HG02763 (cell line): ENCODE results near the gene MED16.
"Not testable (repeated sequence)": the region's sequence is repeated elsewhere in the genome, so short reads cannot be mapped to it uniquely, and the experiment has no call there.

Experiments used
- ATAC-seq: cut with Tn5 transposase; IDR thresholded peaks from one replicate; pipeline ENCODE4 v1.9.1; 2021; ENCODE audit warnings: mild to moderate bottlenecking, moderate library complexity; ENCODE audit not compliant: unreplicated experiment

Gene MED16

DNA sequence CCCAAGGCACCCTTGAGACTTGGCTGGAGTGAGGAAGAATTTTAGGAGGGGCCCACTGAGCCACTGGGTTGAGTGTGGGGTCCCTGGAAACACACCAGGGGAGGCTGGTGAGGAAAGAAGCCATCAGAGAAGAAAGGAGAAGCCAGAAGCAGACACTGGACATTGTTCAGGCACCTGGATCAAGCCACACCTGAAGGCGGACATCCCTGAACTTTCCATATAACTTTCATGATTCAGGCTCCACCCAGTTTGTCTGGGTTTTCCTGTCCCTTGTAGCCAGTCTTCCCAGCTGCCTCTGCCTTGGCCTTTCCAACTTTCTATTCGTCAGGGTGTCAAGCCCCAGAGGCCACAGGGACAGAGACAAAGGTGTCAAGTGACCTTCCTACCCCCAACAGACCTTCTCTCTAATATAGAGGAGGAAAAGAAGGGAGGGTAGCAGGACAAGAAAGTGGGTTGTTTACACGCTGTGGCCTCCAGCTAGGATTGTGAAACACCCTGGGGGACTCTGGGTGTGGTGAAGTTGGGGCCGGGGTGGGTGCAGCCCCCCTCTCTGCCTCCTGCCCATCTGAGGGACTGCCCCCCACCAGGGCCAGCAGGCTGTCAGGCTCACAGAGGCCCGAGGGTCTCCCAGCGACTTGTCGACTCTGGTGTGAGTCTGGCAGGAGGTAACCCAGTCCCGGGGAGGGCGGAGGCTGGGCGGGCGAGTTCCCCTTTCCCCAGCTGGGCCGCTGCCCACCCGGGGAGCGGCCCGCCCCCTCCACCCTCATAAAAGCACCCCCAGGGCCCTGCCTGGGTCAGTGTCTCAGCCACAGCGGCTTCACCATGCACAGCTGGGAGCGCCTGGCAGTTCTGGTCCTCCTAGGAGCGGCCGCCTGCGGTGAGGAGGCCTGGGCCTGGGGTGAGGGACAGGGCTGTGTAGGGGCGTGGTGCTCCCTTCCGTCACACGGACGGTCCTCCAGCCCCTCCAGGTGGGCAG lies 33.8 kb downstream of the MED16 start, which contains the start of gene CFD:
Gene CFD, plus strand, starts transcription at position 797 of the 976 bp plus-strand sequence. Its CDS starts 26 bp downstream, at position 823.
- ATAC-seq = no peak

DNA sequence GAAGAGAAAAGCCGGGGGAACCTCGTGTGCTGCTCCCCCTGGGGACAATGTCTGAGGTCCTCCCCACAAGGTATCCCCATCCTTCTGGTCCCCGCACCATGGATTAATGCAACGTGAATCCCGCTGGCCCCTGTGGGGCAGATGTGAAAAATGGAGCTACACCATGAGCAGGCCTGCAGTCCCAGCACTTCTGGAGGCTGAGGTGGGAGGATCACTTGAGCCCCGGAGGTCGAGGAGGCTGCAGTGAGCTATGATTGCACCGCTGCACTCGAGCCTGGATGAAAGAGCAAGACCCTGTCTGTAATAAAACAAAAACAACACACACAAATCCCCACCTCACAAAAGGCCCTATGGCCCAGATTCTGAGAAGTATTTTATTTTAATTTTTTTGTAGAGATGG lies 34.7 kb downstream of the MED16 start:
- no peak for ATAC-seq

DNA sequence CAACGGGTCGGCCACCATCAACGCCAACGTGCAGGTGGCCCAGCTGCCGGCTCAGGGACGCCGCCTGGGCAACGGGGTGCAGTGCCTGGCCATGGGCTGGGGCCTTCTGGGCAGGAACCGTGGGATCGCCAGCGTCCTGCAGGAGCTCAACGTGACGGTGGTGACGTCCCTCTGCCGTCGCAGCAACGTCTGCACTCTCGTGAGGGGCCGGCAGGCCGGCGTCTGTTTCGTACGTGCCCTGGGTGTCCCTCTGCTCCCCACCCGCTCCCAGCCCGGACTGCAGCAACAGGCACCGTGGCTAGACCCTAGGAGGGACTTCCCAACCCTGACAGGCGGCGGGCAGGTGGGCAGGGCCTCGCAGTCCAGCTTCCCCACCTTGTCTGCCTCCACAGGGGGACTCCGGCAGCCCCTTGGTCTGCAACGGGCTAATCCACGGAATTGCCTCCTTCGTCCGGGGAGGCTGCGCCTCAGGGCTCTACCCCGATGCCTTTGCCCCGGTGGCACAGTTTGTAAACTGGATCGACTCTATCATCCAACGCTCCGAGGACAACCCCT lies 37.3 kb downstream of the MED16 start:
- ATAC-seq = no peak

DNA sequence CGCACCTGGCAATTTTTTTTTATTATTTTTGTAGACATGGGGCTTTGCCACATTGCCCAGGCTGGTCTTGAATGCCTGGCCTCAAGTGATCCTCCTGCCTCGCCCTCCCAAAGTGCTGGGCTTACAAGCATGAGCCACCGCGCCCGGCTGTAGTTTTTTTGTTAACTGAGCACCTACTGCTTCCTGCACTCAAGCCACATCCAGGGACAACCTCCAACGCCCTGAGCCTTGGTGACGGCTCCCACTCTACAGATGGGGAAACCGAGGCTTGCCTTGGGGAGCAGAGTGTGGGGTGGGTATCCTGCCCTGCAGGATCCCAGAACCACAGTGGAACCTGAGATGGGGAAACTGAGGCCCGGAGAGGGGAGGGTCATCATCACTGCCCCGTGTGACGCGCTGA lies 37.8 kb downstream of the MED16 start:
- no peak for ATAC-seq

DNA sequence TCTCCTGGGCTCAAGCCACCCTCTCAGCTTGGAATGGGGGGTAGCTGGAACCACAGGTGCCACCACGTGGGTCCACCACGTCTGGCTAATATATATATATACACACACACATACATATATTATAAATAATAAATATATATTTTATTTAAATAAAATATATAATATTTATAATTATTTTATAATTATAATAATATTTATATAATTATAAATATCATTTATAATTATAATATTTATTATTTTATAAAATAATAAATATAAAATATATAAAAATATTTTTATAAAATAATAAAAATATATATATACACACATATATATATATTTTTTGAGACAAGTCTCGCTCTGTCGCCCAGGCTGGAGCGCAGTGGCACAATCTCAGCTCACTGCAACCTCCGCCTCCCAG lies 38.4 kb downstream of the MED16 start:
- no peak for ATAC-seq

DNA sequence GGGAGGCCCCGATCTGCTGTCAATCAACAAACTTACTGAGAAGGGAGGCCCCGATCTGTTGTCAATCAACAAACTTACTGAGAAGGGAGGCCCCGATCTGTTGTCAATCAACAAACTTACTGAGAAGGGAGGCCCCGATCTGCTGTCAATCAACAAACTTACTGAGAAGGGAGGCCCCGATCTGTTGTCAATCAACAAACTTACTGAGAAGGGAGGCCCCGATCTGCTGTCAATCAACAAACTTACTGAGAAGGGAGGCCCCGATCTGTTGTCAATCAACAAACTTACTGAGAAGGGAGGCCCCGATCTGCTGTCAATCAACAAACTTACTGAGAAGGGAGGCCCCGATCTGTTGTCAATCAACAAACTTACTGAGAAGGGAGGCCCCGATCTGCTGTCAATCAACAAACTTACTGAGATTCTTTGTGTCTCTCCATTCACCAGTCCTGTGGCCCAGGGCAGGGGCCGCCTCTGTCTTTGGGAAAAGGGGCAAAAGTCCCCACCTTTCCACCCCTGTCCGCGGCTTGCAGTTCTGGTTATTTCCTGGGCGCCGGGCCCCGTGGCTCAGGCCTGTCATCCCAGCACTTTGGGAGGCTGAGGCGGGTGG lies 39.3 kb downstream of the MED16 start:
- ATAC-seq = not testable (repeated sequence)

DNA sequence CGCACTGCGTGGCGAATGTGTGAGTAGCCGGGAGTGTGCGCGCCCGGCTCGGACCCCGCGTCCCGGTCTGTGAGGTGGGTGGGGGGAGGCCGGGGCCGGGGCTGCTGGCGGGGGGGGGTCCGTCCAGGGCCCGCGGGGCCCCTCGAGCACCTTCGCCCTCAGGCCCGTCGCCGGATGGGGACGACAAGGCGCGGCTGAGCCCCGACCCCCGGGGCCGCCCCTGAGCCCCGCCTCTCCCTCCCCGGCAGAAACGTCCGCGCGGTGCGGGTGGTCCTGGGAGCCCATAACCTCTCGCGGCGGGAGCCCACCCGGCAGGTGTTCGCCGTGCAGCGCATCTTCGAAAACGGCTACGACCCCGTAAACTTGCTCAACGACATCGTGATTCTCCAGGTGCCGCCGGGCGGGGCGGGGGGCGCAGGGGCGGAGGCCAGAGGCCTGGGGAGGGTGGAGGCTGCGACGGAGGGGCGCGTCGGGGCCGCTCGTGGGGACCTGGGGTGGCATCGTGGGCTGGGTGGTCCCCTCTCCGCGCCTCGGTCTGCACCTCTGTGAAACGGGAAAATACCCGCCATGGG lies 39.9 kb downstream of the MED16 start:
- ATAC-seq = no peak

DNA sequence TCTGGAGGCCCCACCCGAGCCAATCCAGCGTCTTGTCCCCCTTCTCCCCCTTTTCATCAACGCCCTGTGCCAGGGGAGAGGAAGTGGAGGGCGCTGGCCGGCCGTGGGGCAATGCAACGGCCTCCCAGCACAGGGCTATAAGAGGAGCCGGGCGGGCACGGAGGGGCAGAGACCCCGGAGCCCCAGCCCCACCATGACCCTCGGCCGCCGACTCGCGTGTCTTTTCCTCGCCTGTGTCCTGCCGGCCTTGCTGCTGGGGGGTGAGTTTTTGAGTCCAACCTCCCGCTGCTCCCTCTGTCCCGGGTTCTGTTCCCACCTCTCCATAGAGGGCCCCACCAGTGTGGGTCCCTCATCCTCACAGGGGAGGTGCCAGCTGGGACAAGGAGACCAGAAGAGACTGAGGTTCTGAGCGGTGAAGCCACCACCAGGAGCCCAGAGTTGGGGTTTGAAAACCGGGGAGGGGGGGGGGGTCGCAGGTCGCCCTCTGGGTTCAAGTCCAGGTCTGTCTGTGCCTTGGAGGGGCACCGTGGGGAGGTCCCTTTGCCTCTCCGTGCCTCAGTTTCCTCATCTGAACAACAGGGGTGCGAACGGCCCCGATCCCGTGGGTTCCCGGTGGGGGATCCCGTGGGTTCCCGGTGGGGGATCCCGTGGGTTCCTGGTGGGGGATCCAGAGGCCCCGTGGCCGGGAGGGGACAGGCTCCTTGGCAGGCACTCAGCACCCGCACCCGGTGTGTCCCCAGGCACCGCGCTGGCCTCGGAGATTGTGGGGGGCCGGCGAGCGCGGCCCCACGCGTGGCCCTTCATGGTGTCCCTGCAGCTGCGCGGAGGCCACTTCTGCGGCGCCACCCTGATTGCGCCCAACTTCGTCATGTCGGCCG lies 40.6 kb downstream of the MED16 start, which contains the start of gene ELANE:
Gene ELANE, plus strand, starts transcription at position 168 of the 878 bp plus-strand sequence. Its CDS starts 26 bp downstream, at position 194.
- no peak for ATAC-seq

DNA sequence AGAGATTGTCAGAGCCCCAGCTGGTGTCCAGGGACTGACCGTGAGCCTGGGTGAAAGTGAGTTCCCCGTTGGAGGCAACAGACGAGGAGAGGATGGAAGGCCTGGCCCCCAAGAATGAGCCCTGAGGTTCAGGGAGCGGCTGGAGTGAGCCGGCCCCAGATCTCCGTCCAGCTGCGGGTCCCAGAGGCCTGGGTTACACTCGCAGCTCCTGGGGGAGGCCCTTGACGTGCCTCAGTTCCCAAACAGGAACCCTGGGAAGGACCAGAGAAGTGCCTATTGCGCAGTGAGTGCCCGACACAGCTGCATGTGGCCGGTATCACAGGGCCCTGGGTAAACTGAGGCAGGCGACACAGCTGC lies 42.0 kb downstream of the MED16 start:
- no peak for ATAC-seq

DNA sequence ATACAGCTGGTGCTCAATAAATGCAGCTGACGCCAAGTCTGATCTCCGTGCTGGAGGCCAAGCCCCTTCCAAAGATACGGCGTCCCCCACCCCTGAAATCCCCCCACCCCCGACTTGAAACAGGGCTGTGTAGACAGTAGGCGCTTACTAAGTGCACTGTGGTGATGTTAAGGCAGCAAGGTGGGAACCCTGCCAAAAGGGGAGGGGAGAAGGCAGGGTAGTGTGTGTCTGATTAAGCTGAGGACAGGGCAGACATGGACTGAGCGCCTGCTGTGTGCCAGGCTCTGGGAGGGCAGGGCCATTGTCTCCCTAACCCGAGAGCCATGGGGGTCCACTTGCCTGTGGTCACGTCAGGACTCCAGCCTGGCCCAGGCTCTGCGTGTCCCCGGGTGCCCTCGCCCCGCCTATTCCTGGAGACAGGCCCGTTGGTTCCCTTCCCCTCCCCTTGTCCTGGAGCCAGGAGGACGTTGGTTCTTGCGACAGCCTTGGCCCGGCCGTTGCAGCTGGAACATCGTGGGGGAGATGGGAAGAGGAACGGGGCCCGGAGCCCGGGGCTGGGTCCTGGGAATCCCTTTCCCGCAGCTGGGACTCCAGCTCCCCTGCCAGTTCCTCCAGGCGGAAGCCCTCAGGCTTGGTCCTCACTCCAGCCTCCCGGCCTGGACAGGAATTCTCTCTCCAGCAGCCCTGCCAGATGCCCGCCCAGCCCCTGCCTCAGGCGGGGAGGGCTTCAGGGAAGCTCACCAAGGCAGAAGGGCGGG lies 42.6 kb downstream of the MED16 start:
- ATAC-seq = no peak

DNA sequence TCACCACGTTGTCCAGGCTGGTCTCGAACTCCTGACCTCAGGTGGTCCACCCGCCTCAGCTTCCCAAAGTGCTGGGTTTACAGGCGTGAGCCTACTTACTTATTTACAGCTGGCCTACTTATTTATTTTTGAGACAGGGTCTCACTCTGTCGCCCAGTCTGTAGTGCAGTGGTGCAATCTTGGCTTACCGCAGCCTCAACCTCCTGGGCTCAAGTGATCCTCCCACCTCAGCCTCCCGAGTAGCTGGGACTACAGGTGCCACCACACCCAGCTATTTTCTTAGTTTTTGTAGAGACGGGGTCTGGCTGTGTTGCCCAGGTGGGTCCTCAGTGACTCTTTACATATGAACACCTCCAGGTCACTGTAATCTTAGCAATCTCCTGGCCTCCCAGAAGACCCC lies 43.8 kb downstream of the MED16 start:
- not testable (repeated sequence) for ATAC-seq

DNA sequence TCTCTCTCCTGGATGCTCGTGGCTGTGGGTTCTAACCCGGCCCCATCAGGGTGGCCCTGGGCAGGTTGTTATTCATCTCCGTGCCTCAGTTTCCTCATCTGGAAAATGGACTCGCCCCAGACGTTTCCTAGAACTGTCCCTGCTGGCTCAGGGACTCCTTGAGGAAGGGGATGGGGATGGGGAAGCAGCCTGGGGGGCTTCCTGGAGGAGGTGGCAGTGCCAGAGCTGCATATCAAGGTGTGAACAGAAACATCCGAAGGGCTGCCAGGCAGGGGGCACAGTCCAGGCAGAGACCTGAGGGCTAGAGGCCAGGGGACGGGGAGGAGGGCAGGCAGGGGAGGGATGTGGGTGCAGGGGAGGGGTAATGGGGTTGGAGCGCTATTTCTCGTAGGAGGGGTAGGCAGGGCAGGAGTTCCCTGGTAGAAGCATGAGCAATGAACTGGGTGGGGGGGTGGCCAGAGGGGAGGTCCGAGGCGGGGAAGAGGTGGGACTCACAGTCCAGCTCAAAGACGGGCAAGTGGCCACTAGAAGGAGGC lies 44.5 kb downstream of the MED16 start:
- no peak for ATAC-seq

DNA sequence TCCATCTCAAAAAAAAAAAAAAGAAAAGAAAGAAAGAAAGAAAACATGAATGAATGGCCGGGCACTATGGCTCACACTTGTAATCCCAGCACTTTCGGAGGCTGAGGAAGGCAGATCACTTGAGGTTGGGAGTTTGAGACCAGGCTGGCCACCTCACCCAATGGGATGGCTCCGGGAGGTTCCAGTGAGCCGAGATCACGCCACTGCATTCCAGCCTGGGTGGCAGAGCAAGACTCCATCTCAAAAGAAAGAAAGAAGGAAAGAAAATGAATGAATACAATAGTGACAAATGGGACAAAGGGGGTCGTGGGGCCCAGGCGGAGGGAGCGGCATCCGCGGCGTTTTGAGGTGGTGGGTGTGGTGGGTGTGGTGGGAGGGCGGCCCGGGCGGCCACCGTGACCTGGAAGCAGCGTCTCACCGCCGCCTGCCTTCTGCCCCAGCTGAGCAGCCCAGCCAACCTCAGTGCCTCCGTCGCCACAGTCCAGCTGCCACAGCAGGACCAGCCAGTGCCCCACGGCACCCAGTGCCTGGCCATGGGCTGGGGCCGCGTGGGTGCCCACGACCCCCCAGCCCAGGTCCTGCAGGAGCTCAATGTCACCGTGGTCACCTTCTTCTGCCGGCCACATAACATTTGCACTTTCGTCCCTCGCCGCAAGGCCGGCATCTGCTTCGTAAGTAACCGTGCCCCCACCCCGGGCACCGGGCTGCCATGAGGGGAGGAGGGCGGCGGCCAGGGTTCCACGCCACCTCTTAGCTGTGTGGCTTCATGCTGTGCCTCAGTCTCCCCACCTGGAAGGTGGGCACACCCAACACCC lies 47.1 kb downstream of the MED16 start:
- no peak for ATAC-seq

DNA sequence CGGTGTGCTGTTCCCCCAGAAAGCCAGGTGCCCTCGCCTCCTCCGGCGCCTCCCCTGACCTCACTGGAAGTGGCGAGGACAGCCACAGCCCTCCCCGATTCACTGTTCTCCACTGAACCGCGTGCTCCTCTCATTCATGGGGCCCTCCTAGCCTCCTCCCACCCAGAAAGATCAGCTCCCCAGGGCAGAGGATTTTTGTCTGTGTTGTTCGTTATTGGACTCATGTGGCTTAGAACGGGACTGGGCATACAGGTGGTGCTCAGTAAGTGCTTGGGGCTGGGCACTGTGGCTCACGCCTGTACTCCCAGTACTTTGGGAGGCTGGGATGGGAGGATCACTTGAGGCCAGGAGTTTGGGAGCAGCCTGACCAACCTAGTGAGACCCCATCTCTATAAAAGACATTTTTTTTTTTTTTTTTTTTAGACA lies 48.4 kb downstream of the MED16 start:
- no peak for ATAC-seq

DNA sequence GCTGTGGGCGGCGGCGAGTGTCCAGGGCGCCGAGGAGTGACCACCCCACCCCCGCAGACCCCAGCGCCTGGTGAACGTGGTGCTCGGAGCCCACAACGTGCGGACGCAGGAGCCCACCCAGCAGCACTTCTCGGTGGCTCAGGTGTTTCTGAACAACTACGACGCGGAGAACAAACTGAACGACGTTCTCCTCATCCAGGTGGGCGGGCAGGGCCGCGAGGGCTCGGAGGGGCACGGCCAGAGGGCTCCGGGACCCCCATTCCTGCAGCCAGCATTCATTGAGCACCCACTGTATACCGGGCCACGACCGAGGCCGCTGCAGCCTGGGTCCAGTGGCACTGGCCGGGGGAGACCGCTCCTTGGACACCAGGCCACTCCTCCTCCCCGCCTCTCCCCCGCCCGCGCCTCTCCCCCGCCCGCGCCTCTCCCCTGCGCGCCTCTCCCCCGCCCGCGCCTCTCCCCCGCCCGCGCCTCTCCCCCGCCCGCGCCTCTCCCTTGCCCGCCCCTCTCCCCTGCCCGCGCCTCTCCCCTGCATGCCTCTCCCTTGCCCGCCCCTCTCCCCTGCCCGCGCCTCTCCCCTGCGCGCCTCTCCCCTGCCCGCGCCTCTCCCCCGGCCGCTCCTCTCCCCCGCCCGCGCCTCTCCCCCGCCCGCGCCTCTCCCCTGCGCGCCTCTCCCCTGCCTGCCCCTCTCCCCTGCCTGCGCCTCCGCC lies 49.0 kb downstream of the MED16 start:
- no peak for ATAC-seq

DNA sequence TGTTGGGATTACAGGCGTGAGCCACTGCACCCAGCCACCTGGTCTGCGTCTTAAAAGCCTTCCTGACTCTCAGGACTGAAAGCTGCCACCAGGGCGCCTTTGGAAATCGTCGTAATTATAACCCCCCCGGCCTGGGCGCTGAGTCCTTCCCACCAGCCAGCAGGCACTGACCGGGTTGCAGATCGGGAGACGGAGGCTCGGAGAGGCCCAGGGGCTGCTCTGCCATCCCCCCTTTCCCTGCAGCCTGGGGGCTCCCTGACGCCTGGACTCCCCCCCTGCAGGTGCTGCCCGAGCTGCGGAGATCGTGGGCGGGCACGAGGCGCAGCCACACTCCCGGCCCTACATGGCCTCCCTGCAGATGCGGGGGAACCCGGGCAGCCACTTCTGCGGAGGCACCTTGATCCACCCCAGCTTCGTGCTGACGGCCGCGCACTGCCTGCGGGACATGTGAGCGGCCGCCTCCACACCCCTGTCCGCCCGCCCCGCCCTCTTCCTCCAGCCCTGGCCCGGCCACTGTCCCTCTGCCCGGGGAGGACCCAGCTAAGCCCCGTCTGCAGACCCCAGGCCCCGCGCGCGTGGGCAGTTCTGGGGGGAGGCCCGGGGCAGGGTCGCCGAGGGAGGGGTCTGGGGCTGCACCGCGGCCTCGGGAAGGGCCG lies 49.7 kb downstream of the MED16 start:
- ATAC-seq = no peak

DNA sequence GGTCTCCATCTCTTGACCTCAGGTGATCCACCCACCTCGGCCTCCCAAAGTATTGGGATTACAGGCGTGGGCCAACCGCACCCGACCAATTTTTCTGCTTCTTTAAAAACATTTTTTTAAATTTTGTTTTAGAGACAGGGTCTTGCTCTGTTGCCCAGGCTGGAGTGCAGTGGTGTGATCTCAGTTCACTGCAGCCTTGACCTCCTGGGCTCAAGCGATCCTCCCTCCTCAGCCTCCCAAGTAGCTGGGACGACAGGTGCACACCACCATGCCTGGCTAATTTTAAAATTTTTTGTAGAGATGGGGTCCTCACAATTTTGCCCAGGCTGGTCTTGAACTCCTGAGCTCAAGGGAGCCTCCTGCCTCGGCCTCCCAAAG lies 50.2 kb downstream of the MED16 start:
- not testable (repeated sequence) for ATAC-seq
